OCI-LY3 (cell line): ENCODE data around the gene GART.

Experiments used
- EZH2phosphoT487 ChIP-seq: fragments of 200-600 bp; shearing (Covaris generic); IDR thresholded peaks from 2 replicates; pipeline ENCODE4 v1.6.1; 2018; ENCODE audit warnings: antibody characterized with exemption, mixed run types, low read depth
- TF ChIP-seq, protein P1 (sequence below): fragments of 200-600, 300-600 bp; sonication (generic); IDR thresholded peaks from 2 replicates; pipeline ENCODE4 v1.5.1; 2014; ENCODE audit warnings: antibody characterized with exemption, low read length, low read depth

DNA sequence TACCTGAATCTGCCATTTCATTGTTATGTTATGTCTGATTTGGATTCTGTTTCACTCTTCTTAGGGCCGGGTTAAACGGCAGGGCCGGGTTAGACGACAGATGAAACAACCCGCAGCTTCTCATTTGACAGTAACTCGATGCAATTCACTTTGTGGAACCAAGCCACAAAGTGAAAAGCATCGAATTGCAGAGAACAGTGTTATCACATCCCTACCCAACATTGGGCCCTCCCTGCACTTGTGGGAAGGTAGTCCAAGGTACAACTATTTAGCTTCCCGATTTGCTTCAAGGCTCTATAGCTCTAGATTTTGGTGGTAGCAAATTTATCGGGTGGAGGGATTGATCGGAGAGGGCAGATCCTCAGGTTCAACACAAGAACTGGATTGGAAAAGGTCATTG is 17.9 kb upstream of the GART start:
- TF ChIP-seq, protein P1, sequence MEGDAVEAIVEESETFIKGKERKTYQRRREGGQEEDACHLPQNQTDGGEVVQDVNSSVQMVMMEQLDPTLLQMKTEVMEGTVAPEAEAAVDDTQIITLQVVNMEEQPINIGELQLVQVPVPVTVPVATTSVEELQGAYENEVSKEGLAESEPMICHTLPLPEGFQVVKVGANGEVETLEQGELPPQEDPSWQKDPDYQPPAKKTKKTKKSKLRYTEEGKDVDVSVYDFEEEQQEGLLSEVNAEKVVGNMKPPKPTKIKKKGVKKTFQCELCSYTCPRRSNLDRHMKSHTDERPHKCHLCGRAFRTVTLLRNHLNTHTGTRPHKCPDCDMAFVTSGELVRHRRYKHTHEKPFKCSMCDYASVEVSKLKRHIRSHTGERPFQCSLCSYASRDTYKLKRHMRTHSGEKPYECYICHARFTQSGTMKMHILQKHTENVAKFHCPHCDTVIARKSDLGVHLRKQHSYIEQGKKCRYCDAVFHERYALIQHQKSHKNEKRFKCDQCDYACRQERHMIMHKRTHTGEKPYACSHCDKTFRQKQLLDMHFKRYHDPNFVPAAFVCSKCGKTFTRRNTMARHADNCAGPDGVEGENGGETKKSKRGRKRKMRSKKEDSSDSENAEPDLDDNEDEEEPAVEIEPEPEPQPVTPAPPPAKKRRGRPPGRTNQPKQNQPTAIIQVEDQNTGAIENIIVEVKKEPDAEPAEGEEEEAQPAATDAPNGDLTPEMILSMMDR: no peak
- TF ChIP-seq EZH2phosphoT487: no peak
